ENCODE measurements around the gene SPAG16.

The SPAG16 gene

DNA sequence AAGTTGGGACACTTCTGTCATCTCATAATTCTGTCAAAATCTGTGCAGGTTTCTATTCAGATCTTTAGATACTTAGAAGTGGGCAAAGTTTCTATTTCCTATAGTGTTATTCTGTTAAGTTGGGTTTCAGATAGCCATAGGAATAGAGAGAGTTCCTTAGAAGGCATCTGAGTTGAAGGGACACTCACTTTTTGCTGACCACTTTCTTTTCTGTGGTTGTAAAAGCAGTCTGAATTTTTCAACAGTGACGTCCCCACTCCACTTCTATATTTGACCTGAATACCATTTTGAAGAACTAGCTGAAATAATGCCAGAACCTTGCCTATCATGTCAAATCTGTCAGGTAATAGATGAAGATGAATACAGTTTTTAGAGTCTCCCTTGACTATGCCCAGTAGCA is 267.3 kb downstream of the SPAG16 start:
- DNase-seq (ENCODE audit: low read depth), result no peak
- H3K4me3 ChIP-seq (ENCODE audit: control insufficient read depth, low read depth, low read length), result no peak overlapping the region
- TF ChIP-seq, protein P1, sequence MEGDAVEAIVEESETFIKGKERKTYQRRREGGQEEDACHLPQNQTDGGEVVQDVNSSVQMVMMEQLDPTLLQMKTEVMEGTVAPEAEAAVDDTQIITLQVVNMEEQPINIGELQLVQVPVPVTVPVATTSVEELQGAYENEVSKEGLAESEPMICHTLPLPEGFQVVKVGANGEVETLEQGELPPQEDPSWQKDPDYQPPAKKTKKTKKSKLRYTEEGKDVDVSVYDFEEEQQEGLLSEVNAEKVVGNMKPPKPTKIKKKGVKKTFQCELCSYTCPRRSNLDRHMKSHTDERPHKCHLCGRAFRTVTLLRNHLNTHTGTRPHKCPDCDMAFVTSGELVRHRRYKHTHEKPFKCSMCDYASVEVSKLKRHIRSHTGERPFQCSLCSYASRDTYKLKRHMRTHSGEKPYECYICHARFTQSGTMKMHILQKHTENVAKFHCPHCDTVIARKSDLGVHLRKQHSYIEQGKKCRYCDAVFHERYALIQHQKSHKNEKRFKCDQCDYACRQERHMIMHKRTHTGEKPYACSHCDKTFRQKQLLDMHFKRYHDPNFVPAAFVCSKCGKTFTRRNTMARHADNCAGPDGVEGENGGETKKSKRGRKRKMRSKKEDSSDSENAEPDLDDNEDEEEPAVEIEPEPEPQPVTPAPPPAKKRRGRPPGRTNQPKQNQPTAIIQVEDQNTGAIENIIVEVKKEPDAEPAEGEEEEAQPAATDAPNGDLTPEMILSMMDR (conservative IDR thresholded peaks at IDR 0.05; ENCODE audit: control insufficient read depth, insufficient read depth, low read depth, low read length), result no peak

- no peak for DNase-seq (ENCODE audit: low read depth)
- TF ChIP-seq, protein P1 (conservative IDR thresholded peaks at IDR 0.05; ENCODE audit: control insufficient read depth, insufficient read depth, low read depth, low read length), result no peak
- H3K4me3 ChIP-seq (ENCODE audit: control insufficient read depth, low read depth, low read length), result no peak overlapping the region
Measured at GRCh38 chr2:213559053-213559452, 274.8 kb downstream of the SPAG16 start.

GRCh38 chr2:213561759-213562158 is 277.5 kb downstream of the SPAG16 start:
- TF ChIP-seq, protein P1 (conservative IDR thresholded peaks at IDR 0.05; ENCODE audit: control insufficient read depth, insufficient read depth, low read depth, low read length), result no peak

GRCh38 chr2:213562539-213563180 is 278.4 kb downstream of the SPAG16 start:
- no peak overlapping the region for H3K4me3 ChIP-seq (ENCODE audit: control insufficient read depth, low read depth, low read length)
- TF ChIP-seq, protein P1 (conservative IDR thresholded peaks at IDR 0.05; ENCODE audit: control insufficient read depth, insufficient read depth, low read depth, low read length), result no peak
- no peak for DNase-seq (ENCODE audit: low read depth)

More at GRCh38 chr2:213561759-213562158, 277.5 kb downstream of the SPAG16 start:
- DNase-seq (ENCODE audit: low read depth), result no peak
- no peak overlapping the region for H3K4me3 ChIP-seq (ENCODE audit: control insufficient read depth, low read depth, low read length)

- TF ChIP-seq, protein P1 (conservative IDR thresholded peaks at IDR 0.05; ENCODE audit: control insufficient read depth, insufficient read depth, low read depth, low read length), result no peak
- DNase-seq (ENCODE audit: low read depth), result no peak
- H3K4me3 ChIP-seq (ENCODE audit: control insufficient read depth, low read depth, low read length), result no peak overlapping the region
Measured at GRCh38 chr2:213566846-213567245, 282.6 kb downstream of the SPAG16 start.

DNA sequence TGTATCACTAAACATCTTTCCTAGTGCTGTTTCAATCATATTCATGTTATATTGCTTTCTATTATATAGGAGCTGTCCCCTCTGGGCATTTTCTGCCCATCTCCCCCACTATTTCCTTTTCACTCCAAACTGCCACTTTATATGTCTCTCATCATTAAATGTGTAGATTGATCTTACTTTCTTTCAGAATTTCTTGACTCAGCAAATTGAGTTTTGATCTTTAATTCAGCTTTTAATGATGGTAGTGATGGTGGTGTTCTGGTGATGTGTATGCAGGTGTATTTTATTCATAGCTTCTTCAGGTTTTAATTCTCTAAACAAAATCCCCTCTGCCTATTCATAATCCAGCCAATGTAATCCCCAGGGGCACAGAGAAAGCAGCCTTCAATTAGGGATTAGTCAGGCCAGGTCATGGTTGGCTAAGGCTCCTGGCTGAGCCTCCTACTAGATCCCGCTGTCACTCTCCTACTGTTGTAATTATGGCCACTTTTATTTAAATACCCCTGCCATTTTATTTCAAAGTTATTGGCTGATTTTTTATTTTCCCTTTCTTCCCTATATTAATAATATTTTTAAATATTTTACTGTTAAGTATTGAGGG is 325.4 kb downstream of the SPAG16 start:
- DNase-seq (ENCODE audit: low read depth), result no peak
- H3K4me3 ChIP-seq (ENCODE audit: control insufficient read depth, low read depth, low read length), result no peak overlapping the region
- TF ChIP-seq, protein P1 (conservative IDR thresholded peaks at IDR 0.05; ENCODE audit: control insufficient read depth, insufficient read depth, low read depth, low read length), result no peak
